PC-3 (cell line): Measurements from ENCODE around the gene GK2. TPM values are rescaled to one million over a fixed set of nuclear protein-coding genes. Genes with fewer than 3 reads are reported as not detected.

Source experiments
- ATAC-seq: fragments of 200-7000 bp; cut with Tn5 transposase; 2 replicates; pipeline ENCODE4 v1.9.1; 2020; ENCODE audit warnings: mild to moderate bottlenecking, moderate library complexity
- BruUV-seq: library from RNA; stranded (reverse); fragments of 400-500 nt; replicated peaks from 2 replicates; lab custom pipeline; 2021; lab: Mats Ljungman, UMichigan
- CTCF ChIA-PET: fragments of 300-600 bp; sonication (Branson Sonifier 250); formaldehyde crosslinking; loops from one replicate; lab custom pipeline; 2022; ENCODE audit warnings: antibody characterized with exemption; lab: Charles Lee
- POLR2A ChIA-PET: fragments of 300-600 bp; sonication (Branson Sonifier 250); formaldehyde crosslinking; loops from one replicate; lab custom pipeline; 2022; ENCODE audit warnings: antibody characterized with exemption; ENCODE audit not compliant: unreplicated experiment; lab: Charles Lee
- DNase-seq: peaks from one replicate; pipeline ENCODE4 v3.0.0-alpha.2; 2015
- H2AFZ ChIP-seq: fragments of 300-600 bp; sonication (generic); 2 replicates; pipeline ENCODE4 v1.6.0; 2016; ENCODE audit warnings: antibody characterized with exemption, low read length
- H3F3A ChIP-seq: fragments of 300-600 bp; sonication (generic); one replicate; pipeline ENCODE4 v1.6.0; 2017; ENCODE audit warnings: antibody characterized with exemption, low read length, control low read depth, mild to moderate bottlenecking; ENCODE audit not compliant: unreplicated experiment
- H3K27ac ChIP-seq: fragments of 300-600 bp; sonication (generic); 2 replicates; pipeline ENCODE4 v1.5.1; 2016; ENCODE audit warnings: mild to moderate bottlenecking, low read length
- H3K27me3 ChIP-seq: fragments of 300-600 bp; sonication (generic); 2 replicates; pipeline ENCODE4 v1.6.1; 2016; ENCODE audit warnings: low read length, mixed read lengths
- H3K36me3 ChIP-seq: fragments of 300-600 bp; sonication (generic); 2 replicates; pipeline ENCODE4 v1.6.1; 2016; ENCODE audit warnings: low read depth, mixed run types, low read length, mixed read lengths
- H3K4me1 ChIP-seq: fragments of 300-600 bp; sonication (generic); 2 replicates; pipeline ENCODE4 v1.5.1; 2016; ENCODE audit warnings: low read length; ENCODE audit not compliant: insufficient read depth
- H3K4me2 ChIP-seq: fragments of 300-600 bp; sonication (generic); 2 replicates; pipeline ENCODE4 v1.6.0; 2016; ENCODE audit warnings: low read length
- H3K4me3 ChIP-seq: fragments of 300-600 bp; sonication (generic); 2 replicates; pipeline ENCODE4 v1.5.1; 2016; ENCODE audit warnings: mild to moderate bottlenecking, low read length, mixed read lengths
- H3K79me2 ChIP-seq: fragments of 300-600 bp; sonication (generic); 2 replicates; pipeline ENCODE4 v1.6.1; 2017; ENCODE audit warnings: low read length, mixed read lengths
- H3K9ac ChIP-seq: fragments of 300-600 bp; sonication (generic); 2 replicates; pipeline ENCODE4 v1.6.0; 2016; ENCODE audit warnings: mild to moderate bottlenecking, low read length
- H3K9me2 ChIP-seq: fragments of 300-600 bp; sonication (generic); replicated peaks from 2 replicates; pipeline ENCODE4 v1.6.1; 2016; ENCODE audit warnings: mixed run types, low read length, mixed read lengths
- H3K9me3 ChIP-seq: fragments of 300-600 bp; sonication (generic); 2 replicates; pipeline ENCODE4 v1.6.1; 2016; ENCODE audit warnings: low read length, mixed read lengths
- H4K20me1 ChIP-seq: fragments of 300-600 bp; sonication (generic); 2 replicates; pipeline ENCODE4 v1.6.1; 2016; ENCODE audit warnings: low read length, mixed read lengths
- EZH2 ChIP-seq: fragments of 300-600 bp; sonication (generic); IDR thresholded peaks from one replicate; pipeline ENCODE4 v1.6.1; 2017; ENCODE audit warnings: antibody characterized with exemption, mild to moderate bottlenecking, low read length; ENCODE audit not compliant: unreplicated experiment
- EZH2phosphoT487 ChIP-seq: fragments of 300-600 bp; sonication (generic); IDR thresholded peaks from 2 replicates; pipeline ENCODE4 v1.6.1; 2018; ENCODE audit warnings: mild to moderate bottlenecking, antibody characterized with exemption, low read length, borderline replicate concordance
- intact Hi-C: fragments of 100-400 bp; cut with micrococcal nuclease; formaldehyde crosslinking; loops from 2 replicates; pipeline ENCODE4 v1.9.0; 2023
- total RNA-seq: library from RNA; depleted of rRNA; stranded (reverse); fragments of >200 nt; gene quantifications from 2 replicates; pipeline ENCODE4 v1.2.3, GENCODE V29; 2014
- TF ChIP-seq, protein P1 (sequence below): fragments of 300-600 bp; sonication (generic); conservative IDR thresholded peaks from 2 replicates; pipeline ENCODE4 v1.5.1; 2017; ENCODE audit warnings: antibody characterized with exemption, low read depth, mild to moderate bottlenecking, low read length

GK2 gene
- total RNA-seq, 1 experiment from 2014 or later: not detected

DNA sequence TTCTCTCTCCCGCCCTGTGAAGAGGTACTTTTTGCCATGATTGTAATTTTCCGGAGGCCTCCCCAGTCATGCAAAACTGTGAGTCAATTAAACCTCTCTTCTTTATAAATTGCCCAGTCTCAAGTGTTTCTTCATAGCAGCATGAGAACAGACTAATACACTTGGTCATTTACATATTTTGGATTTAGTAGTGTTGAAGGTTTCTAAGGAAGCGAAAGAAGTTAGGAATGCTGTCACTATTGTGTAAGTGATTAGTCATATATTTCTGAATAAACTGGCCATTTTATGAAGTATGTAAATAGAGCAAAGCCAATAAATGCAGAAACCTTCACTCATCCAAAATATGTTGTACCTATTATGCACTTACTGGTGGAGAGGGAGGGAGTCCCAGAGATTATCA, 34.4 kb upstream of the GK2 start:
- H3K27ac ChIP-seq: no peak overlapping the region
- H3K4me3 ChIP-seq: no peak overlapping the region
- no peaks in the 10 kb centered on the region for H4K20me1 ChIP-seq
- no peaks in the 10 kb centered on the region for H3K9me3 ChIP-seq
- DNase-seq: peak; percentile 39
- no peaks in the 10 kb centered on the region for H3F3A ChIP-seq
- ATAC-seq: peak; percentile 57
- H2AFZ ChIP-seq: no peak overlapping the region
- no peaks in the 10 kb centered on the region for H3K4me1 ChIP-seq
- no peak overlapping the region for H3K9ac ChIP-seq
- H3K79me2 ChIP-seq: no peaks in the 10 kb centered on the region
- CTCF ChIA-PET: no interaction called here
- no peak for TF ChIP-seq EZH2
- TF ChIP-seq, protein P1, sequence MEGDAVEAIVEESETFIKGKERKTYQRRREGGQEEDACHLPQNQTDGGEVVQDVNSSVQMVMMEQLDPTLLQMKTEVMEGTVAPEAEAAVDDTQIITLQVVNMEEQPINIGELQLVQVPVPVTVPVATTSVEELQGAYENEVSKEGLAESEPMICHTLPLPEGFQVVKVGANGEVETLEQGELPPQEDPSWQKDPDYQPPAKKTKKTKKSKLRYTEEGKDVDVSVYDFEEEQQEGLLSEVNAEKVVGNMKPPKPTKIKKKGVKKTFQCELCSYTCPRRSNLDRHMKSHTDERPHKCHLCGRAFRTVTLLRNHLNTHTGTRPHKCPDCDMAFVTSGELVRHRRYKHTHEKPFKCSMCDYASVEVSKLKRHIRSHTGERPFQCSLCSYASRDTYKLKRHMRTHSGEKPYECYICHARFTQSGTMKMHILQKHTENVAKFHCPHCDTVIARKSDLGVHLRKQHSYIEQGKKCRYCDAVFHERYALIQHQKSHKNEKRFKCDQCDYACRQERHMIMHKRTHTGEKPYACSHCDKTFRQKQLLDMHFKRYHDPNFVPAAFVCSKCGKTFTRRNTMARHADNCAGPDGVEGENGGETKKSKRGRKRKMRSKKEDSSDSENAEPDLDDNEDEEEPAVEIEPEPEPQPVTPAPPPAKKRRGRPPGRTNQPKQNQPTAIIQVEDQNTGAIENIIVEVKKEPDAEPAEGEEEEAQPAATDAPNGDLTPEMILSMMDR: no peak
- no peak for TF ChIP-seq EZH2phosphoT487
- H3K36me3 ChIP-seq: no peaks in the 10 kb centered on the region
- H3K4me2 ChIP-seq: no peak overlapping the region
- no peaks in the 10 kb centered on the region for H3K9me2 ChIP-seq
- POLR2A ChIA-PET: no interaction called here
- BruUV-seq: no TSS peak
- intact Hi-C loops: no loop called here
- no peaks in the 10 kb centered on the region for H3K27me3 ChIP-seq

- no peak overlapping the region for H3K4me2 ChIP-seq
- no peak overlapping the region for H2AFZ ChIP-seq
- ChIA-PET POLR2A (no interaction called here), CTCF (no interaction called here)
- BruUV-seq: no TSS peak
- H3K4me3 ChIP-seq: no peak overlapping the region
- H3K27me3 ChIP-seq: no peaks in the 10 kb centered on the region
- no peaks in the 10 kb centered on the region for H3K36me3 ChIP-seq
- no peak overlapping the region for H3K9ac ChIP-seq
- ATAC-seq (no peak), DNase-seq (no peak)
- no peaks in the 10 kb centered on the region for H4K20me1 ChIP-seq
- H3K27ac ChIP-seq: no peak overlapping the region
- no peaks in the 10 kb centered on the region for H3K9me2 ChIP-seq
- H3F3A ChIP-seq: no peaks in the 10 kb centered on the region
- no peaks in the 10 kb centered on the region for H3K4me1 ChIP-seq
- intact Hi-C loops: no loop called here
- no peaks in the 10 kb centered on the region for H3K79me2 ChIP-seq
- TF ChIP-seq, protein P1: no peak
- no peak for TF ChIP-seq EZH2phosphoT487
- TF ChIP-seq EZH2: no peak
- H3K9me3 ChIP-seq: no peaks in the 10 kb centered on the region
Measured at GRCh38 chr4:79439489-79439888, 31.5 kb upstream of the GK2 start.

DNA sequence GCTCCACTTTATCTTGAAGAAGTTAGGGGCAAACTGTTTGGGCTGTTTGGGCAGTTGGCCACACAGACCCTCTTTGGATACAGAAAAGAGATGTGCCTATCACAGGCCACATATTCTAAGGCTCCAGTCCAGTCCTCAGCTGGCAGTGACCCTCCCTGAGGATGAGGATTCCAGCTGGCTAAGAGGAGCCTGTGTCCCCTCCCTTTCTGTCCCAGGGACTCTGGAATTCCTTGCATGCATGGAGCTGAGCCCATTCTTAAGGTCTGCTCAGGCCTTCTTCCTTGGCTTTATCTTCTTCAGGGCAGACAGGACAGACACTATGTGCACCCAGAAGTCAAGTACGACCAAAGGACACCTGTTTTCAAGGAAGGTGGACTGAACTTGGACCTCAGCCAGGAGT, 23.8 kb upstream of the GK2 start:
- H3K79me2 ChIP-seq: no peaks in the 10 kb centered on the region
- no peak overlapping the region for H3K27ac ChIP-seq
- CTCF ChIA-PET: no interaction called here
- no peak for DNase-seq
- no peak overlapping the region for H3K9ac ChIP-seq
- H3F3A ChIP-seq: no peaks in the 10 kb centered on the region
- H2AFZ ChIP-seq: no peak overlapping the region
- H3K36me3 ChIP-seq: no peaks in the 10 kb centered on the region
- ATAC-seq: no peak
- H3K9me3 ChIP-seq: no peaks in the 10 kb centered on the region
- intact Hi-C loops: no loop called here
- POLR2A ChIA-PET: no interaction called here
- H3K4me1 ChIP-seq: no peaks in the 10 kb centered on the region
- H4K20me1 ChIP-seq: no peaks in the 10 kb centered on the region
- H3K4me2 ChIP-seq: no peak overlapping the region
- H3K9me2 ChIP-seq: no peaks in the 10 kb centered on the region
- BruUV-seq: no TSS peak
- H3K27me3 ChIP-seq: no peaks in the 10 kb centered on the region
- TF ChIP-seq, protein P1: no peak
- TF ChIP-seq EZH2: no peak
- no peak for TF ChIP-seq EZH2phosphoT487
- H3K4me3 ChIP-seq: no peak overlapping the region
